ENCODE data around the gene FAM170B. TPM values are rescaled to one million over a fixed set of nuclear protein-coding genes. Genes with fewer than 3 reads are reported as not detected.

Gene FAM170B
- total RNA-seq, 1 experiment from 2014 or later, result not detected

GRCh38 chr10:49089152-49089551 lies 44.7 kb downstream of the FAM170B start:
- no TSS peak for BruUV-seq (replicated peaks)
- Histone ChIP-seq H3F3A (ENCODE audit: low read length, unreplicated experiment) (no peaks in the 10 kb centered on the region), H2AFZ (ENCODE audit: low read length) (no peak overlapping the region), H3K9me2 (replicated peaks; ENCODE audit: low read length) (no peaks in the 10 kb centered on the region), H3K79me2 (ENCODE audit: low read length) (no peaks in the 10 kb centered on the region), H3K27ac (ENCODE audit: low read length) (no peak overlapping the region), H4K20me1 (ENCODE audit: low read length) (no peaks in the 10 kb centered on the region), H3K36me3 (ENCODE audit: low read depth, low read length) (no peaks in the 10 kb centered on the region), H3K4me1 (ENCODE audit: insufficient read depth, low read length) (no peaks in the 10 kb centered on the region), H3K9ac (ENCODE audit: low read length) (no peak overlapping the region), H3K4me2 (ENCODE audit: low read length) (no peak overlapping the region), H3K9me3 (ENCODE audit: low read length) (0 out of 2 replicates have a peak, but pooled peaks cover 2% of the 10 kb centered on the region), H3K4me3 (ENCODE audit: low read length) (no peak overlapping the region), H3K27me3 (ENCODE audit: low read length) (peaks cover 85% of the 10 kb centered on the region)
- ATAC-seq (no peak), DNase-seq (no peak)
- TF ChIP-seq EZH2phosphoT487 (IDR thresholded peaks at IDR 0.05; ENCODE audit: borderline replicate concordance, low read length) (no peak), EZH2 (IDR thresholded peaks at IDR 0.05; ENCODE audit: low read length, unreplicated experiment) (no peak), CTCF (conservative IDR thresholded peaks at IDR 0.05; ENCODE audit: low read depth, low read length) (no peak)
- intact Hi-C loops (cut with micrococcal nuclease), result no loop called here
- ChIA-PET CTCF (no interaction called here), POLR2A (ENCODE audit: unreplicated experiment) (no interaction called here)

GRCh38 chr10:49086889-49087288 lies 46.9 kb downstream of the FAM170B start:
- Histone ChIP-seq H3K36me3 (ENCODE audit: low read depth, low read length) (no peaks in the 10 kb centered on the region), H4K20me1 (ENCODE audit: low read length) (no peaks in the 10 kb centered on the region), H2AFZ (ENCODE audit: low read length) (no peak overlapping the region), H3K4me1 (ENCODE audit: insufficient read depth, low read length) (no peaks in the 10 kb centered on the region), H3K9ac (ENCODE audit: low read length) (no peak overlapping the region), H3K4me2 (ENCODE audit: low read length) (no peak overlapping the region), H3K9me3 (ENCODE audit: low read length) (0 out of 2 replicates have a peak, but pooled peaks cover 2% of the 10 kb centered on the region), H3K9me2 (replicated peaks; ENCODE audit: low read length) (no peaks in the 10 kb centered on the region), H3K4me3 (ENCODE audit: low read length) (no peak overlapping the region), H3F3A (ENCODE audit: low read length, unreplicated experiment) (no peaks in the 10 kb centered on the region), H3K27ac (ENCODE audit: low read length) (no peak overlapping the region), H3K79me2 (ENCODE audit: low read length) (no peaks in the 10 kb centered on the region), H3K27me3 (ENCODE audit: low read length) (peaks cover 91% of the 10 kb centered on the region)
- ChIA-PET CTCF (no interaction called here), POLR2A (ENCODE audit: unreplicated experiment) (no interaction called here)
- ATAC-seq (no peak), DNase-seq (no peak)
- intact Hi-C loops (cut with micrococcal nuclease), result no loop called here
- TF ChIP-seq CTCF (conservative IDR thresholded peaks at IDR 0.05; ENCODE audit: low read depth, low read length) (no peak), EZH2phosphoT487 (IDR thresholded peaks at IDR 0.05; ENCODE audit: borderline replicate concordance, low read length) (no peak), EZH2 (IDR thresholded peaks at IDR 0.05; ENCODE audit: low read length, unreplicated experiment) (no peak)
- BruUV-seq (replicated peaks), result no TSS peak

GRCh38 chr10:49083261-49083660 lies 50.6 kb downstream of the FAM170B start:
- no peaks in the 10 kb centered on the region for H4K20me1 ChIP-seq (ENCODE audit: low read length)
- no peaks in the 10 kb centered on the region for H3F3A ChIP-seq (ENCODE audit: low read length, unreplicated experiment)
- H3K27me3 ChIP-seq (ENCODE audit: low read length), result peaks cover 87% of the 10 kb centered on the region
- no peaks in the 10 kb centered on the region for H3K4me1 ChIP-seq (ENCODE audit: insufficient read depth, low read length)
- no peak overlapping the region for H3K4me2 ChIP-seq (ENCODE audit: low read length)
- H3K79me2 ChIP-seq (ENCODE audit: low read length), result no peaks in the 10 kb centered on the region
- TF ChIP-seq CTCF (conservative IDR thresholded peaks at IDR 0.05; ENCODE audit: low read depth, low read length), result no peak
- TF ChIP-seq EZH2phosphoT487 (IDR thresholded peaks at IDR 0.05; ENCODE audit: borderline replicate concordance, low read length), result no peak
- no peak for TF ChIP-seq EZH2 (IDR thresholded peaks at IDR 0.05; ENCODE audit: low read length, unreplicated experiment)
- H2AFZ ChIP-seq (ENCODE audit: low read length), result no peak overlapping the region
- POLR2A ChIA-PET (ENCODE audit: unreplicated experiment), result no interaction called here
- H3K27ac ChIP-seq (ENCODE audit: low read length), result no peak overlapping the region
- H3K9me2 ChIP-seq (replicated peaks; ENCODE audit: low read length), result no peaks in the 10 kb centered on the region
- no peak overlapping the region for H3K9ac ChIP-seq (ENCODE audit: low read length)
- no peak overlapping the region for H3K4me3 ChIP-seq (ENCODE audit: low read length)
- H3K9me3 ChIP-seq (ENCODE audit: low read length), result 0 out of 2 replicates have a peak, but pooled peaks cover 2% of the 10 kb centered on the region
- DNase-seq, result no peak
- CTCF ChIA-PET, result no interaction called here
- intact Hi-C loops (cut with micrococcal nuclease), result no loop called here
- no TSS peak for BruUV-seq (replicated peaks)
- ATAC-seq, result no peak
- no peaks in the 10 kb centered on the region for H3K36me3 ChIP-seq (ENCODE audit: low read depth, low read length)

Measured in PC-3 (cell line).